ENCODE results near the gene MAGI1.
"Not testable (repeated sequence)": the region's sequence is repeated elsewhere in the genome, so short reads cannot be mapped to it uniquely, and the experiment has no call there.

MAGI1 gene

GRCh38 chr3:66038384-66038725, 363 bp downstream of the MAGI1 start:
- no peak for DNase-seq (ENCODE audit: low read depth)

- no peak for DNase-seq (ENCODE audit: low read depth)
Observed at GRCh38 chr3:66037986-66038369, 740 bp downstream of the MAGI1 start.

- no peak for DNase-seq (ENCODE audit: low read depth)
Observed at GRCh38 chr3:66037330-66037985, 1.3 kb downstream of the MAGI1 start.

DNA sequence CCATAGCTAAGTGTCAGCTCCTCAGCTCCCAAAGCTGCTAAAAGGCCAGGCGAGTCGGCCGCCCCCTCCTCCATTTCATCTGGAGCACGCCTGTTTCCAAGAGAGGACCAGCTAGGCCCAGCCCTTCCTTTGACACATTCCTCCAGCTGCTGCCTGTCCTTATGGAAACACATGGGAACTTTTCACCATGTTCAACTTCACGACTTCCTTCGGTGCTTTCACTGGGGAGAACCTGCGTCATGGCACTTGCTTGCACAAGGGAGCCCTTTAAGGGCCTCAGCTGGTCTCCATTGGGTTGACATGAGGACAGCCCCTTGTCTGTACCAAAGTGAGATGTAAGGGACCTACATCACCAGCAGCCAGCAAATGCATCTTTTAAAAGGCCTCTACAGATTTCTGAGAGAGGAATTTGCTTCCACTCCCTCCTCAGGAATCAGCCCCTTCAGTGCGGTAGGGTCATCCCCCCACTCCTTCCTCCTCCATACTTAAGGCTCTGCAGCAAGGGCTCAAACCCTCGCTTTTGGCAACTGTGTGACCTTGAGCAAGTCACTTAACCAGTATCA, 2.1 kb downstream of the MAGI1 start:
- DNase-seq (ENCODE audit: low read depth), result no peak

DNA sequence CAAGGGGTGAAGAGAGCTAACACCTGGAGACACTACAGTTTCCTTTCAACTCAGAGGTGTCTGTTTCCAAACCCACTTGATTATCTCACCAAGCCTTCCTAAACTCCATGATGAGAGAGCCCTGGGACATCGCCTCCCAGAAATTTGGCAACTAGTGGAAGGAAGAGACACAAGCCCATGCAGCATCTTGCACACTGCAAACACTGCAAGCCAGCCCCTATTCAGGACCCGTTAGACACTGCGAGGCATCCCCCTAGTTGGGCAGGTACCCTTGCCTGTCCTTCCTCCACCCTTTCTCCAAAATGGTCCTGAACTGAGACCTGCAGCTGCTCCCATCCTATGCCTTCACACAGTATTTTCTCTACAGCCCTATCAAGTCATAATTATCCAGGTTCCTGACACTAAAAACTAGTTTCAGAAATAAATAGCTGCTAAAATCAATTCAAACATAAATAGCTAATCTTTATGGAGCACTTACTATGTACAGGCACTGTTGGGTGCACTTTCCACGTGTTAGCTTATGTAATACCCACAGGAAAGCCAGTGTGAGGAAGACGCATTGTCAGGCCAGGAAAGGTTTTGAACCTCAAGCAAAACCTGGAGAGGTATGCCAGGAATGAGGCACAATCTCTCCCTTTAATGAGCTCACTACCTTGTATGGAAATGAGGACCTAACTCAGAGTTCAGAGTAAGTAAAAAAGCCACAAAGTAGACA, 2.8 kb downstream of the MAGI1 start:
- no peak for DNase-seq (ENCODE audit: low read depth)

DNA sequence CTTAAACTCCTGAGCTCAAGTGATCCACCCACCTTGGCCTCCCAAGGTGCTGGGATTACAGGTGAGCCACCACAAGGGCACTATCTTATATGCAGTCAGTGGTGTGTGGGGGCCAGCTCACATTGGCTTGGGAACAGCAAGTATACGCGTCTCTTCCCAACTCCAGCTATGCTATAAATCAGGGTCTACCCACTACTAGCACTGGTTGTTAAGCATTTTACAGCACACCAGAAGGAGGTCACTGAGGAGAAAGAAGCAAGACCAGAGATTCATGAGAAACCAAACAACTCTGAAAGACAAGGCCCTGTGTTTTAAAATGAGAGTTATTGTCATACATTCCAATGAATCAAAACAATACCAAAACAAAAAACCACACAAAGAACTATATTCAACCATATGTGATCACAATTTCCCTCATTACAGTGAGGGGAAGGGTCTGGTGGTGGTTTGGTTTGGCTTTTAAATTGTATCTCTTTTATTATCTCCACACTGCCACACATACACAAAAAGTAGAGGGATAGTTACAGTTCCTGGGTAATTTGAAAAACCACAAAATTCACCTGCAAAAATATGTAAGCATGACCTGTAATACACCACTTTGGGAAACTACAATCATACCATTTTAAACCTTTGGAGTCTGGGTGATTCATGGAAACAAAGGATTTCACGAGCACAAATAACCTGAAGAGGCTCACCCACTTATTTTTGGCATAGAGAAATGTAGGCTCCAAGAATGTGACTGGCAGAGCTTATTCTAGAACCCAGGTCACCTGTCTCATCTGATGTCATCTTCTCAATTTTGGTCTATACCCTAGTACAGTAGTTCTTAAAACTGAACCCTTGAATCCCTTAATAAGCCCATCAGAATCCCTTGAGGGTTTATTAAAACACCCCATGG, 5.2 kb downstream of the MAGI1 start:
- DNase-seq (ENCODE audit: low read depth), result no peak

- DNase-seq (ENCODE audit: low read depth), result peak; percentile 26
Observed at GRCh38 chr3:66031102-66031698, 7.5 kb downstream of the MAGI1 start.

- DNase-seq (ENCODE audit: low read depth), result no peak
Observed at GRCh38 chr3:66029443-66029842, 9.3 kb downstream of the MAGI1 start.

DNA sequence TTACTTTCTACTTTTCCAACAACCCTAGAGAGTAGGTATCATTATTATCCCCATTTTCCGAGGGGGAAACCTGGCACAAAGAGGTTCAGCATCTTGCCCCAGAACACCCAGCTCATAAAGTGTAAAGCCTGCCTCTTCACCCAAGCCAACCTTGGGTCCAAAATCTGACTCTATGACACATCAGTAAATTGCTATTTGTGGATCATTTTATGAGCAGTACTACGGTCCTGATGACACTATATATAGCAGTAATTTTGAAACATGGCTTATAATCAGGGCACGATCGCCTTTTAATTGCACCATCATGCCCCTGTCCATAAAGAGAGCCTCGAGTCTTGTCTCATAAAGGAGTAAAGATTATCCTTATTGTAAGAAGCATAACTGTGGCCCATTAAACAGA, 9.7 kb downstream of the MAGI1 start:
- no peak for DNase-seq (ENCODE audit: low read depth)

GRCh38 chr3:66028457-66028856, 10.3 kb downstream of the MAGI1 start:
- no peak for DNase-seq (ENCODE audit: low read depth)

- DNase-seq (ENCODE audit: low read depth), result not testable (repeated sequence)
Observed at GRCh38 chr3:66027099-66027498, 11.6 kb downstream of the MAGI1 start.

DNA sequence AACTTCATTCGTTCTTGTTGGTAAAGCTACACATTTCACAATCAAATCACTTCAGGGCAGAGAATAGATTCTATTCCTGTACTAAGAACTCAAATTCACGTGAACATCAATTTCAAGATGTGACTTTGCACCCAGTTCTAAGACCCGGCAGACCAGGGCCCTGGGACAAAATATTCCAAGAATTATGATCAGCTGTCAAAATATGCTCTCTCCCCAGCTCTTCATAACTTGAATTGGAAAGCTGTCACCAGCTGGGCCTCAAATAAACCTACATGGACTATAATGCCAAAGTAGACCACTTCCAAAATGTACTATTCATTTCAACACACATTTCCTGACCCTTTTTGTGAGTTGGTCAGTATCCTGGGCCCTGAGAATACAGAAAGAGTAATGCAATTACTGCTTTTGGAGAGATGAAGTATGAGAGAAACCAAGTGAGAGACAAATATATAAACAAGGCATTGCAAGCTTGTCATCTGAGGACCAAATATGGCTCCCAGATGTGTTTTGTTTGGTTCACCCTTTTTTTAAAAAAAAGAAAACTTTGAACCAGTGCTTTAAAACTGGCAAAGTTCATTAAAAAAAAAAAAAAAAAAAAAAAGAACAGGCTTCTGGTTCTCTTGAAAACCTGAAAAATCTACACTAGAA, 14.9 kb downstream of the MAGI1 start:
- peak; percentile 56 for DNase-seq (ENCODE audit: low read depth)

- DNase-seq (ENCODE audit: low read depth), result no peak
Observed at GRCh38 chr3:66023229-66023628, 15.5 kb downstream of the MAGI1 start.

DNA sequence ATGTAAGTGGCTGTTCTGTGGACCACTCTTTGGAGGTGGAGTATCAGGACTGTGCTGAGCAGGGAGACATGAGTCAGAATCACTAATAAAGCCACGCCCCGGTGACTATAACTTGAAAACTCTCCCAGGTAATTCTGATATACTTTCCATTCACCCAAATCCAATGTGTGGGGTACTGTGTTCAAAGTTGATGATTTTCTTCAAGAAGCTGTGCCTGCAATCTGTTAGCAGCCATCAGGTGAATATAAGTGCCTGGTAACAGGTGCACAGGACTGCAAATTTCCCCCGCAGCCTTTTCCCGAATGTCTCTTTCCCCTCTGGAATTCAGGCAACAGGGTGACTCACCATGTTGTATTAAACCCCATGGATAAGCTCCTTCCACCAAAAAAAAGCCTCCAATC, 17.0 kb downstream of the MAGI1 start:
- no peak for DNase-seq (ENCODE audit: low read depth)

DNA sequence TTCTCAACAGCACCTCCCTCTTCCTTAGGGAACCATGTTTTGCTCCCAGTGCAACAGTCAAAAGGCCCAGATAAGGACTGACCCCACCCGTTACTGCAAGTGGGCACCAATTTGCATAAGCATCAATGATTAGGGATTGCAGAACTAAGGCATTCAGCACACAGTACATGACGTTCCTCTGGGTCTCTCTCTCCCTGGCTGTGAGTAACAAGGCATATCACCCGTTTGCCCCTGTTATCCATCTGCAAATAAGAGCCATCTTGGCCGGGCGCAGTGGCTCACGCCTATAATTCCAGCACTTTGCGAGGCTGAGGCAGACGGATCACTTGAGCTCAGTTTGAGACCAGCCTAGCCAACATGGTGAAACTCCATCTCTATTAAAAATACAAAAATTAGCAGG, 18.8 kb downstream of the MAGI1 start:
- DNase-seq (ENCODE audit: low read depth), result no peak

- no peak for DNase-seq (ENCODE audit: low read depth)
Observed at GRCh38 chr3:66018057-66019033, 20.4 kb downstream of the MAGI1 start.

DNA sequence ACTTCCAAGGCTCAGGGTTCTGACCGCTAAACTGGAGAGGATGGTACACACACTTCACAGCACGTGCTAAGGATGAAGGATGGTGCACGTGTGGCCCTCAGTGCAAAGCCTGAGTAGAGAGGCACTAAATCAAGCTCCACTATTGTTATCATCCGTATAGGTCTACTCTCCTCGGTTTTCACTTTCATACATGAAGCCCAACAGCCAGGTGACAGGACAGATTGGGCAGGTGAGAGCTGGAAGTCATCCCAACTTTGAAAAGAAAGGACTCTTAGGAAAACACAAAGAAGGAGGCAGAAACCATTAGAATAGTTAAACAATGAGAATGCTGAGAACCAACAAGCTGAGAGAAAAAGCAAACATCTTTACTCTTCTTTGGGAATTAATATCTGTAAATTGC, 21.1 kb downstream of the MAGI1 start:
- DNase-seq (ENCODE audit: low read depth), result no peak

- DNase-seq (ENCODE audit: low read depth), result no peak
Observed at GRCh38 chr3:66017084-66017483, 21.6 kb downstream of the MAGI1 start.

DNA sequence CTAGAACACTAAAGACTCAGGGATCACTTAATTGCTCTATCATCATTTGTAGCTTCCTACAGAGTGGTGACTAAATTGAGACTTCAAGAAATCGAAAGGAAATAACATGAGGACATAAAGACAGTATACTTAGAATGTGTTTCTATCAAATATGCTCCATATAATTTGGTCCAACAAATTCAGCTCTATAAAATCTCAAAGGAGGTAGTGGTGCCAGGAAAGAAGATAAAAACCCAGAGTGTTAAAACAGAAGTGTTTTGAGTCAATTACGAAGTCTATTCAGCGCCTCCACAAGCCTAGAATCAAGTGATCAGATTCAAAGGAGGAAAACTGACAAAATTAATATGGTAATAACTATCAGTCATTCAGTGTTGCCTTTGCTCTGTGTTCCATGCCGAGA, 22.9 kb downstream of the MAGI1 start:
- DNase-seq (ENCODE audit: low read depth), result no peak

DNA sequence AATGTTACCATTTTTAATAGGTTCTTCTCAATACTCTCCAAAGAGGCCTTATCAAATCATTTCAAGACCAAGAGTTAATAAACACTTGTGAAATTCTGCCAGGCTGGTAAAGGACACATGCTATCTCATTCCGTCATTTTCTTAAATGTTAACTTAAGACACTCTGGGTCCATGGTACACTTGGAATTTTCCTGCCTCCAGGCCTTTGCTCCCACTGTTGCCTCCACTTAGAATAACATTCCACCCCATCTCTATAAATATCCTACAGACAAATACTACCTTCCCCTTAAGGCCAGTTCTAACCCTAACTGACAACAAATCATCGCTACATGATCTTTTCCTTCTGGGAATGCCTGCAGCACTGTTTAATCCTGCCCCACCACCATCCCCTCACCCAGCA, 24.1 kb downstream of the MAGI1 start:
- no peak for DNase-seq (ENCODE audit: low read depth)

GRCh38 chr3:66014056-66014455, 24.7 kb downstream of the MAGI1 start:
- DNase-seq (ENCODE audit: low read depth), result no peak

Data from fibroblast of gingiva (primary cell).